H1 (cell line): ENCODE data around the gene RGP1. TPM values are rescaled to one million over a fixed set of nuclear protein-coding genes. Genes with fewer than 3 reads are reported as not detected.

Source experiments
- CHD7 ChIP-seq: fragments of 300-600 bp; sonication (generic); IDR thresholded peaks from 2 replicates; pipeline ENCODE4 v1.7.1; 2012; ENCODE audit warnings: low read length, moderate library complexity, mild to moderate bottlenecking, inconsistent platforms; ENCODE audit not compliant: insufficient replicate concordance
- GABPA ChIP-seq: IDR thresholded peaks from 2 replicates; pipeline ENCODE4 v1.6.1; 2011; ENCODE audit warnings: mild to moderate bottlenecking, low read length, moderate library complexity, borderline replicate concordance; ENCODE audit not compliant: insufficient read depth
- SAP30 ChIP-seq: fragments of 300-600 bp; sonication (generic); IDR thresholded peaks from 2 replicates; pipeline ENCODE4 v1.7.1; 2012; ENCODE audit warnings: low read length, moderate library complexity, mild to moderate bottlenecking, inconsistent platforms; ENCODE audit not compliant: insufficient read depth, insufficient replicate concordance
- SIN3A ChIP-seq, 2 experiments: IDR thresholded peaks in 1 of 2; conservative IDR thresholded peaks in 1 of 2; 2 replicates each; pipeline ENCODE4 v1.6.1; 2011 to 2012; ENCODE audit warnings: low read length in 2 of 2, improper control_type of control experiment in 1 of 2, low read depth in 1 of 2, mild to moderate bottlenecking in 1 of 2
- ZNF274 ChIP-seq: IDR thresholded peaks from 2 replicates; pipeline ENCODE4 v1.7.0; 2012; ENCODE audit warnings: low read length, borderline replicate concordance; ENCODE audit errors: extremely low read depth
- polyA plus RNA-seq, 7 experiments: library from polyadenylated mRNA; depleted of rRNA in 3 of 7; stranded (reverse) in 5 of 7; unstranded in 2 of 7; fragments of >200 nt in 5 of 7; fragments of 200-250 nt in 2 of 7; gene quantifications; 1 replicate in 5 of 7; 2 replicates in 1 of 7; 4 replicates in 1 of 7; pipeline versions ENCODE4 v1.2.1 to v1.2.3, GENCODE V29; 2011 to 2013; ENCODE audit warnings: missing spikeins in 2 of 7, mixed read lengths in 2 of 7
- total RNA-seq: library from RNA; stranded (reverse); fragmentation: NEBNext Ultra II Directional; extraction: Animal tissue kit (Norgen Biotek cat#: 25700); gene quantifications from 2 replicates; pipeline ENCODE4 v1.2.1, GENCODE V29; 2021

The RGP1 gene
- total and polyA plus RNA-seq, 2 of the 8 experiments (the other 6 are each of a cell fraction or from before 2014, with no cell fraction given): 11.8 to 22.7 TPM

- TF ChIP-seq CHD7: no peak
- TF ChIP-seq SAP30: no peak
- TF ChIP-seq ZNF274: no peak
- TF ChIP-seq SIN3A (conservative IDR thresholded peaks at IDR 0.05 in 1 of 2, IDR thresholded peaks at IDR 0.05 in 1 of 2; ENCODE audit: low read depth in 1 of 2, low read length in 2 of 2): no peak
- no peak for TF ChIP-seq GABPA
Measured at GRCh38 chr9:35714579-35715252, 34.4 kb upstream of the RGP1 start (continued).
